ENCODE results near the gene ANXA10.

GRCh38 chr4:168153596-168154440 lies 61.5 kb downstream of the ANXA10 start:
- TF ChIP-seq EZH2phosphoT487 (IDR thresholded peaks at IDR 0.05; ENCODE audit: borderline replicate concordance) (no peak), CTCF (conservative IDR thresholded peaks at IDR 0.05; ENCODE audit: low read length) (peak; percentile 86)

Data from Loucy (cell line).